ENCODE data around the gene TTR.

The TTR gene

DNA sequence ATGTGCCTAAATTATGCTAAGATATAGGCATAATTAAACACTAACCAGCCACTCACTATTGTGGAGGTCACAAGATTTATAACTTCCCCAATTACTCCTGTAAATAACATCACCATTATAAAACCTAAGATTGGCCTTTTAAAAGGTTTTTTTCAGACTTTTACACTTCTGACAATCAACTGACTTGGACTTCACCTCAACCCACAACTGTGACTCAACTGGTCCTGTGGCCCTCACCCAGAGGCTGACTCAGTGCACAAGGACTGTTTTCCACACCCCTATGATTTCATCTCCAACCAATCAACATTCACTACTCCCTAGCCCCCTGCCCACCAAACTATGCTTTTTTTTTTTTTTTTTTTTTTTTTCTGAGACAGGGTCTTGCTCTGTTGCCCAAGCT is 11.6 kb downstream of the TTR start:
- TF ChIP-seq, protein P1, sequence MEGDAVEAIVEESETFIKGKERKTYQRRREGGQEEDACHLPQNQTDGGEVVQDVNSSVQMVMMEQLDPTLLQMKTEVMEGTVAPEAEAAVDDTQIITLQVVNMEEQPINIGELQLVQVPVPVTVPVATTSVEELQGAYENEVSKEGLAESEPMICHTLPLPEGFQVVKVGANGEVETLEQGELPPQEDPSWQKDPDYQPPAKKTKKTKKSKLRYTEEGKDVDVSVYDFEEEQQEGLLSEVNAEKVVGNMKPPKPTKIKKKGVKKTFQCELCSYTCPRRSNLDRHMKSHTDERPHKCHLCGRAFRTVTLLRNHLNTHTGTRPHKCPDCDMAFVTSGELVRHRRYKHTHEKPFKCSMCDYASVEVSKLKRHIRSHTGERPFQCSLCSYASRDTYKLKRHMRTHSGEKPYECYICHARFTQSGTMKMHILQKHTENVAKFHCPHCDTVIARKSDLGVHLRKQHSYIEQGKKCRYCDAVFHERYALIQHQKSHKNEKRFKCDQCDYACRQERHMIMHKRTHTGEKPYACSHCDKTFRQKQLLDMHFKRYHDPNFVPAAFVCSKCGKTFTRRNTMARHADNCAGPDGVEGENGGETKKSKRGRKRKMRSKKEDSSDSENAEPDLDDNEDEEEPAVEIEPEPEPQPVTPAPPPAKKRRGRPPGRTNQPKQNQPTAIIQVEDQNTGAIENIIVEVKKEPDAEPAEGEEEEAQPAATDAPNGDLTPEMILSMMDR (conservative IDR thresholded peaks at IDR 0.05): no peak
- no peak for TF ChIP-seq ZFX (IDR thresholded peaks at IDR 0.05)
- H3K27ac ChIP-seq: no peak overlapping the region

DNA sequence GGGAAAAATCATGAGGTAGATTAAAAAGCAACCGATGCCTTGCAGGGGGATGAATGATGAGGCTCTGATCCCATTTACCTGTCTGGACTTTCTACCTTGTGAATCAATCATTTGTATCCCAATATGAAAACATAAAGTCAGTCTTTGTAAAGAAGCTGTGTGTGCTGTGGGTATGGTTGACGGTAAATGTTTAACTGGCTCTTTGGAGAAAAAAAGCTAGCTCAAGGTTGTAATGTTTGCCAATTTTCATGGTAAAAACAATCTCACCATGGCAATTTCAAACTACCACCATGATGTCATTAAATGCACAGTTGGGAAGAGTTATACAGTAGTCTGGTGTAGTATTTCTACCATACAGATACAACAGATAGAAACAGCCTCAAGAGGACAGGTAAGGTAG is 14.6 kb downstream of the TTR start:
- TF ChIP-seq, protein P1 (conservative IDR thresholded peaks at IDR 0.05): no peak
- no peak for TF ChIP-seq ZFX (IDR thresholded peaks at IDR 0.05)

DNA sequence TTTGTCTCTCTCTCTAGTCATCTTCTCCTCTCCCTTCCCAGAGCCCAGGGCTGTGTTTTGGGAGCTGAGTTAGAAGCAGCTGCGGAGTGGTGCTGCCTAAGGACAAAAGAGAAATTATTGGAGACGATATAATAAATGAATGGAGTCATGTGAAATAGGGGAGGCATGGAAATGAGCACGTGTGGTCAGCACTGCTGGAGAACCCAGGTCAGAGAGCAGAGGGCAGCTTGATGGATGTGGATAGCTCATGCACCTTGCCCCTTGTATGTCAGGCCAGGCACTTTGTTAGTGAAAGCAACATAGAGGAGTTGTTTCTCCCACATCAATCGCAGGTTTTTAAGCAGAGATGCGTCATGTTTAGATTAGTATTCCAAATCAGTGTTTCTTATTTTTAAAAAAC is 15.7 kb downstream of the TTR start:
- H3K27ac ChIP-seq: no peak overlapping the region
- TF ChIP-seq ZFX (IDR thresholded peaks at IDR 0.05): no peak
- TF ChIP-seq, protein P1 (conservative IDR thresholded peaks at IDR 0.05): no peak

More for the DNA sequence above, 14.6 kb downstream of the TTR start:
- H3K27ac ChIP-seq: no peak overlapping the region

DNA sequence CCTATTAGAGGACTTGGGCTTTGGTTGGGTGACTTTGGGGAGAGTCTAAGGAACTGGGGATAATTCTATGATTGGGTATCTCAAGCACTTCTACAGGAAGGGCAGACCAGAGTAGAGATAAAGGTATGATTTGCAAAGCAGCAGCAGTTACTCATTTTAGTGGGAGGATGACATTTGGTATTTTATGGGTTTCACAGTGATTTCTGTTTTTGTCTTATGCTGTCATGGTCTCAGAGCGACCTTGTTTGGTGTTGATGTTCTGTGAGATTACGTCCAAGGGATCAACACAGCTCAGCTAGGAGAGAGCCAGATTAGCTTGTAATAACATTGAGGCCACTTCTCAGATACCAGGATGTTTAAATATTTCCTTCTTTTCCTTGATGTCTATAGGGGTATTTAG is 18.2 kb downstream of the TTR start:
- TF ChIP-seq, protein P1 (conservative IDR thresholded peaks at IDR 0.05): no peak
- TF ChIP-seq ZFX (IDR thresholded peaks at IDR 0.05): no peak
- H3K27ac ChIP-seq: no peak overlapping the region

DNA sequence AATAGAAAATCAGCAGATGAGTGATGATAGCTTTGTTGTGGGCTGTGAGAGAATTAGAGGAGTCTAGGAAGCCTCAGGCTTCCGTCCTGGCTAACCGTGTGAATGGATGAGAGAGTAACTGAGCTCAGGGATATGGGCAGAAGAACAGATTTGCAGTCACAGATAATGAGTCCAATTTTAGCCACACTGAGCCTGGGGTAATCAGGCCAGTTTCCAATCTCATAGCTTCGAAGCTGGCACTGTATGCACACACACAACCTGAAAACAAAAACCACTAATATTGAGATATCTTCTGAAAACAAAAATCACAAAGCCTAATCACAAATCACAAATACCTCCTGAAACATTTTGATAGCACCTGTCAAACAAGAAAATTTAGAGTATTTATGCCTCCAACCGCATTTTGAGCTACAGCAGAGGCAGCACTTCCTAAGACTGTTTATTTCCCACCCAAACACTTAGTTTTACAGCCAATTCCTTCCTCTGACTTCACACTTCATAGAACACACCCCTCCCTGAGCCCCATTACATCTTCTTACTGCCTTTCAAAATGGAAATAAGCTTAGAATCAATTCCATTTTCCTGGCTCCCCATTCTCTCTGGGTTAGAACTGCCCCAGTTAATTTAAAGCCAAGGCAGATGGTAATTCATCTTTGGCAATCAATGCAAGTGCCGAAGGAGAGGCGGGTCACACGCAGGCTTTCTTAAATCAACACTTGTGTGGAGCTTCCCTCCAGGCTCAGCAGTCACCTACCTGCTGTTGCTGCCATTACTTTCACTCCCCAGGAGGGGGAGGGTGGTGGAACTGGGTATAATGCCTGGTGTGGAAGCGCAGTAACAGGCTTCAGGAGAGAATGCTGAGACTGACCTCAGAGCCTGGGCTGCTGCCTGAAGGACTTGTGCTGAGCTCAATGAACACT is 18.9 kb downstream of the TTR start:
- TF ChIP-seq, protein P1 (conservative IDR thresholded peaks at IDR 0.05): no peak; the same call in 1 of the 2 replicates
- no peak for TF ChIP-seq ZFX (IDR thresholded peaks at IDR 0.05)
- H3K27ac ChIP-seq: no peak overlapping the region

DNA sequence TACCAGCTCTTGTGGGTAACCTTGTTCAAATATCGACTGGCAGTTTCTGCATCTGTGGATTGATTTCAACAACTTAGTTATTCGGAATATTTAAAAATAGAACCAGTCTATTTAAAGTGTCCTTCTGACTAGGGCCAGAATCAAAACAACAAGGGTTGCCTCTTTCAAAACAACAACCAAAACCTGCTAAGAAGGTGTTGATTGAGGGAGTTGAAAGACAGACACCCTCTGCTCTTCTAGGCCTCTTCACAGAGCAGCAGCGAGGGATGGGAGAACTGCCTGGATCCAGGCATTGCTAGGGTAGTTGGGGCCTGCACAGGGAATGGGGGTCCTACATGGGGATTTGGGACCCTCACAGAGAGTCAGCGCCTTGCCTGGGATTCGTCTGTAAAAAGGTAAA is 19.8 kb downstream of the TTR start:
- no peak overlapping the region for H3K27ac ChIP-seq
- no peak for TF ChIP-seq ZFX (IDR thresholded peaks at IDR 0.05)
- TF ChIP-seq, protein P1 (conservative IDR thresholded peaks at IDR 0.05): no peak

DNA sequence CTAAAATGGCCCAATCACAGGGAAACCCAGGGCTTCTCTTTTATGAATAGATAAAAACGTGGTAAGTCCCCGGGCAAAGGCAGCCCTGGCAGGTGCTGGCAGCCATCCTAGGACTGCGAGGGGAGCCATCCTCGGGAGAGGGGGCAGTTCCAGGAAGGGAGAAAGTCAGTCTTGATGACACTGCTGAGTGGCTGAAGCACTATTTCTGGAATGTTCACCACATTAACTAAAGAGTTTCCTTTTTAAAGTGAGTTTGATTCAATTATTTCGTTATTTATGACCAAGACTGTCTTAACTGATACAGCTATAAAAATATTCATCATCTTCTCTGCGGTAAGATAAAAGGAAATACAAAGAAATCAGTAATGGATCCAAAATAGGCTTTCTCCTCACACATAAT is 20.4 kb downstream of the TTR start:
- H3K27ac ChIP-seq: no peak overlapping the region

More for the DNA sequence above, 20.4 kb downstream of the TTR start:
- TF ChIP-seq ZFX (IDR thresholded peaks at IDR 0.05): no peak
- TF ChIP-seq, protein P1 (conservative IDR thresholded peaks at IDR 0.05): no peak
